ENCODE measurements around the gene TKFC.

Gene TKFC

GRCh38 chr11:61332797-61333549 is at the start of gene TKFC, which contains the start of gene DDB1:
TSS of gene TKFC (plus strand) at chr11:61333228. CDS start at chr11:61334729, 1,501 bp downstream.
TSS of gene DDB1 (minus strand) at chr11:61333105. CDS start at chr11:61332968, 137 bp downstream.
- peak; percentile 64 for DNase-seq (ENCODE audit: extremely low read depth, low read depth)

GRCh38 chr11:61283613-61284012 is 49.4 kb upstream of the TKFC start:
- TF ChIP-seq CTCF (IDR thresholded peaks at IDR 0.05; ENCODE audit: low read depth, low read length, missing control alignments) = no peak
- H3K4me3 ChIP-seq (replicated peaks; ENCODE audit: low read depth, low read length) = no peak overlapping the region
- no peak for DNase-seq (ENCODE audit: extremely low read depth, low read depth)

More at GRCh38 chr11:61332797-61333549, at the start of gene TKFC, which contains the start of gene DDB1:
- TF ChIP-seq CTCF (IDR thresholded peaks at IDR 0.05; ENCODE audit: low read depth, low read length, missing control alignments) = no peak
- peak within 1 kb of the TSS; percentile 93 for H3K4me3 ChIP-seq (replicated peaks; ENCODE audit: low read depth, low read length)

GRCh38 chr11:61287338-61287977 is 45.6 kb upstream of the TKFC start:
- no peak for DNase-seq (ENCODE audit: extremely low read depth, low read depth)
- no peak for TF ChIP-seq CTCF (IDR thresholded peaks at IDR 0.05; ENCODE audit: low read depth, low read length, missing control alignments)
- H3K4me3 ChIP-seq (replicated peaks; ENCODE audit: low read depth, low read length) = no peak overlapping the region

GRCh38 chr11:61290905-61291690 is 41.9 kb upstream of the TKFC start:
- no peak overlapping the region for H3K4me3 ChIP-seq (replicated peaks; ENCODE audit: low read depth, low read length)
- peak; percentile 14 for TF ChIP-seq CTCF (IDR thresholded peaks at IDR 0.05; ENCODE audit: low read depth, low read length, missing control alignments)
- DNase-seq (ENCODE audit: extremely low read depth, low read depth) = no peak

GRCh38 chr11:61292356-61292755 is 40.7 kb upstream of the TKFC start:
- no peak for DNase-seq (ENCODE audit: extremely low read depth, low read depth)
- no peak for TF ChIP-seq CTCF (IDR thresholded peaks at IDR 0.05; ENCODE audit: low read depth, low read length, missing control alignments)
- no peak overlapping the region for H3K4me3 ChIP-seq (replicated peaks; ENCODE audit: low read depth, low read length)

GRCh38 chr11:61293867-61294716 is 38.9 kb upstream of the TKFC start:
- no peak for TF ChIP-seq CTCF (IDR thresholded peaks at IDR 0.05; ENCODE audit: low read depth, low read length, missing control alignments)
- peak overlapping the region; percentile 70 for H3K4me3 ChIP-seq (replicated peaks; ENCODE audit: low read depth, low read length)
- no peak for DNase-seq (ENCODE audit: extremely low read depth, low read depth)

Measured in HFF-Myc (cell line).